8988T (cell line): Measurements from ENCODE around the gene MAP3K12.
A peak's percentile ranks its signal among the peaks of the same experiment; 100 is the strongest.

ENCODE experiments used
- DNase-seq: peaks from one replicate; pipeline ENCODE4 v3.0.0; 2011

Gene MAP3K12

DNA sequence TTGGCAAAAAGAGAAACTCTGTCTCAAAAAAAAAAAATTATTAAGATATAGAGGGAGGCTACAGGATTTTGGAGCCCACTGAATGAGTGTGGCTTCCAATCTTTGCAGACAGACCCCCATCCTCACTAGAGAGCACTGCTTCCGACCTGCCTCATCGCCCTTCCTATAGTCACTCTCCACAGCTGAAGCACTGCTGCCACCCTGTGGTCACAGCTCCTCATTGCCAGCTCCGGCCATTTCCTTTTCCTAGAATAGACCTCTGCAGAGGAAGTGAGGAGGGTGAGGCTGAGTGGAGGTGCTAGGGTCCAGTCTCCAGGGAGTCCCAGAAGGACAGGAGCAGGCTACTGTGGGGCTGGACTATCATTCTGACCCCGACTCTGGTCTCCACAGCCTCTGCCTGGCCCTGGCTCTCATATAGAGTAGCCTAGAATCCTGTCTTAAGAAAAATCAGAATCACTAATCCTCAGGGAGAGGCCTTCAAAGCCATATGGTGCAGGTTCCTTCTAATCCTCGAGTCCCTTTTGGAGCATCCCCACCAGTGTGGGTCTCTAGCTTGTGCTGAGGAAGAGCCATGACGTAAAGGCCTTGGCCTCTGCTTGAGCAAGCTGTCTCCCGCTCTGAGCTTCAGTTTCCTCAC, 9.4 kb upstream of the MAP3K12 start:
- peak; percentile 73 for DNase-seq

DNA sequence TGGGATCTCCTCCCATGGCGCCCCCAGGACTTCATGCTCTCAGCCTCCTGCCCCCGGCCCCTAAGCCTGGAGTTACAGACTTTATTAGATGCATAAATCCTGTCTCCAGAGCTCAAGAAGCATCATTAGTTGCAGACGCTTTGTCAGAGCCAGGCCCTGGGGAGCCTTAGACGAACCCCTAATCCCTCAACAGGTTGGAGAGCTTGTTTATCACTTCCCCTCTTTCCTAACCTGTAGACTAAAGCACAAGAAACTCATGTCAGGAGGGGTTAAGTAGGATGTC, 8.3 kb upstream of the MAP3K12 start:
- no peak for DNase-seq

DNA sequence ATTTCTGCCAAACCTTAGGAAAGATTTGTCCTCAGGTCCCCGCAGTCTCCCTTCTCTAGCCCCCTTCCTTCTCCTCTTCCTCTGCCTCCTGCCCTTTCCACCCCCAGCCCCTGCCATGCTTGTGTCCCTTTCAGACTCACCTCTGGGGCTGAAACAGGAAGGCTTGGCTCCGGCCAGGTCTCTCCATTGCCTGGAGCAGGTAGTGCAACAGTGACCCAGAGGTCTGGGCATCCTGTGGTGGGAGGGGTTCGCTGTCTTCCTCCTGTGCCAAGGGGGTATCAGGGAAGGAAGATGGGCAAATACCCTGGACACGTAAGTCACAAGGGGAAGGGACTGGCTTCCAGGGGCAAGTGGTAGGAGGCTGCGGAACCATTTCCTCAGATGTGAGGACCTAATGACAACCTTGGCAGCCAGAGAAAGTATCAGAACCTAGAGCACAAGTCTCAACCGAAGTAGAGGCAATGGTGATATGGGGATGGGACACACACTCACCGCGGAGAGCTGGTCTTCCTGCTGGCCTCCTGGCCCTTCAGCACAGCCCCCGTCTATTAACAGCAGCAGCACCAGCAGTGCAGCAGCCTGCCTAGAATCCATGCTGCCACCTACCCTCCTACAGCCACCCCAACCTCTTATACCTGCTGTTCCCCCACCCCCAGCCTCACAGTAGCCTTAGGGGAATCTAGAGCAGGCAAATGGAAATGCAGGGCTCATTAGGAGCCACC, 7.8 kb upstream of the MAP3K12 start, which contains the start of gene NPFF:
NPFF (minus strand) TSS at position 604 of the 722 bp plus-strand sequence; CDS start at position 594, 10 bp downstream.
- no peak for DNase-seq

DNA sequence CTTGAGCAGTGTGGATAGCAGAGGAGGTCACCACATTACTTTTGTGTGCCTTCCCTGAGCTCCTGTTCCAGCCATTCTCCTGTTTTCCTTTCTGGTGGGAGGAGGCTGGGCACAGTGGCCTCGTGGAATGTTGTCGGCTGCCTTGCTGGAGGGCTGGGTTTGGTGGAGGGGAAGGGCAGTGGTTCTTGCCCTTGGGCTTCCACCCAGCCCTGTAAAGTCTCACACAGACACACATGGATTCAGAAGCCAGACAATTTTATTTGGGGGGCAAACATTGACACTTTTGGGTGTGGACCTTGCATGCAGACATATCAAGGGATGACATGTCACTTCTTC, 7.2 kb upstream of the MAP3K12 start:
- DNase-seq: no peak

DNA sequence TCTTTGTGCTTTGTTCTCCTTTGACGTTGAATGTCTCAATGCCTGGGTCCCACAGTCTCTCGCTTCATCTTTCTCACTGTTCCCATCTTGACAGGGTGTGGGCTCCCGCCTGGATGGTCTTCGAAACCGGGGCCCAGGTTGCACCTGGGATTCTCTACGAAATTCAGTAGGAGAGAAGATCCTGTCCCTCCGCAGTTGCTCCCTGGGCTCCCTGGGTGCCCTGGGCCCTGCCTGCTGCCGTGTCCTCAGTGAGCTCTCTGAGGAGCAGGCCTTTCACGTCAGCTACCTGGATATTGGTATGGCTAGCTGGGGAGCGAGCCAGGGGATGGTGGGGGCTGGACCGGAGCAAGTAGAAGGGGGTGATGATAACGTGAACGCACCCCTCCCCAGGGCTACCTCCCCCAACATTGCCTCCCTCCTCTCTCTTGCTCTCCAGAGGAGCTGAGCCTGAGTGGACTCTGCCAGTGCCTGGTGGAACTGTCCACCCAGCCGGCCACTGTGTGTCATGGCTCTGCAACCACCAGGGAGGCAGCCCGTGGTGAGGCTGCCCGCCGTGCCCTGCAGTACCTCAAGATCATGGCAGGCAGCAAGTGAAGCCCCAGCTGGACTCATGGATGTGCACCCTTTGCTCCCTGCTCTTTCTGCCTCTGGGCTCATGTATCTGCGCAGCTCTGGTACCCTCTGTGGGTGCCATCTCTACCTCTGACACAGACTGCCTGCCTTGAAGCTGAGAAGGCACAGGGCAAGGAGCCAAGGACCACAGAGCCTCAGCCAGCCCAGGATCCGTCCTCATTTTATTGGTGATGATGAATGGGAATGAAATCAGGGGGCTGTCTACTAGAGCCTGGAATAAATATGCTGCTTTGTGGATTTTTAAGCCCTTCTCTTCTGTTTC, 6.5 kb upstream of the MAP3K12 start:
- DNase-seq: no peak

DNA sequence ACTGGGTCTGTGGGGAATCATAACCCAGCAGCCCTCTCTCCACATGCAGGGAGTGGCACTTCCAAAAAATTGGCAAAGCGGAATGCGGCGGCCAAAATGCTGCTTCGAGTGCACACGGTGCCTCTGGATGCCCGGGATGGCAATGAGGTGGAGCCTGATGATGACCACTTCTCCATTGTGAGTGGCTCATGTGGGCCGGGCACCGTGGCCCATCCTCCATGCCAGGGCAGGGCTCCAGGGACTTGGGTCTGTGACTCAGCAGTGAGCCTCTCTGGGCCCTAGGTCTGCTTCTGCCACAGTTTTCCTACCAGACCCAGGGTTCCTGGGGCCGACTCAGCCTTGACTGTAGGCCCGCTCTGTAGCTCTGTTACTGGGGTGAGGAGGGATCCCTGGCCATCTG, 5.8 kb upstream of the MAP3K12 start:
- no peak for DNase-seq

DNA sequence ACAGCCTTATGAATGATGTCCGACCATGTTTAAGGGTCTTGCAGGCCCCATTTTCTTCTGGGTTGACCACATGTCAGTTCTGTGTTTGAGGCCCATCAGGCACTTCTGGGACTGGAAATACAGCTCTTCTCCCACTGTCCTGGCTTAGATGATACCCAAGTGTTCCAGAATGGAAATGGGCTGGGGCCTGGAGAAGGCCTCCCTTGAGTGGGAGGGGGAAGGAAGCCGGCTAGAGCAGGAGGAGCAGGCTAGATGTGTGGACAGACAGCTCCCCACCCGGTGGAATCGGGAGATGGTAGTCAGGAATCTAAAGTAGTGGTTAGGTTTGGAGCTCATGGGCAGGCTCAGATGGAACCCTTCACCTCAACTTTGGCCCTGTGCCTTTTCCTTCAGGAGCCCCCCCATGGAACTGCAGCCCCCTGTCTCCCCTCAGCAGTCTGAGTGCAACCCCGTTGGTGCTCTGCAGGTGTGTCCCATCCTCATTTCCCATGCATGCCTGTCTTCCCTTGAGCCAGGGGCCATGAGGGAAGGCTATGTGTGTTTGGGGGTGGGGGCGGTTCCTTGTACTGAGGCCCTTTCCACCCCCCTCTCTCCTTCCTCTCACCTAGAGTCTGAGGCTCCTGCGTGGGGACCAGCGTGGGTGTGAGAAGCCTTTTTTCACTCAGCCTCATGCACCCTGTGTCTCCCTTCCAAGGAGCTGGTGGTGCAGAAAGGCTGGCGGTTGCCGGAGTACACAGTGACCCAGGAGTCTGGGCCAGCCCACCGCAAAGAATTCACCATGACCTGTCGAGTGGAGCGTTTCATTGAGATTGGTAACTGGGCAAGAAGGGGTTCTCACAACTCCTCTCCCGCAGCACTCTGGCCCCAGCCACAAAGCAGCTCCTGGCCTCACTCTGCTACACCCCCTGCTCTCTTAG, 5.0 kb upstream of the MAP3K12 start:
- DNase-seq: no peak

DNA sequence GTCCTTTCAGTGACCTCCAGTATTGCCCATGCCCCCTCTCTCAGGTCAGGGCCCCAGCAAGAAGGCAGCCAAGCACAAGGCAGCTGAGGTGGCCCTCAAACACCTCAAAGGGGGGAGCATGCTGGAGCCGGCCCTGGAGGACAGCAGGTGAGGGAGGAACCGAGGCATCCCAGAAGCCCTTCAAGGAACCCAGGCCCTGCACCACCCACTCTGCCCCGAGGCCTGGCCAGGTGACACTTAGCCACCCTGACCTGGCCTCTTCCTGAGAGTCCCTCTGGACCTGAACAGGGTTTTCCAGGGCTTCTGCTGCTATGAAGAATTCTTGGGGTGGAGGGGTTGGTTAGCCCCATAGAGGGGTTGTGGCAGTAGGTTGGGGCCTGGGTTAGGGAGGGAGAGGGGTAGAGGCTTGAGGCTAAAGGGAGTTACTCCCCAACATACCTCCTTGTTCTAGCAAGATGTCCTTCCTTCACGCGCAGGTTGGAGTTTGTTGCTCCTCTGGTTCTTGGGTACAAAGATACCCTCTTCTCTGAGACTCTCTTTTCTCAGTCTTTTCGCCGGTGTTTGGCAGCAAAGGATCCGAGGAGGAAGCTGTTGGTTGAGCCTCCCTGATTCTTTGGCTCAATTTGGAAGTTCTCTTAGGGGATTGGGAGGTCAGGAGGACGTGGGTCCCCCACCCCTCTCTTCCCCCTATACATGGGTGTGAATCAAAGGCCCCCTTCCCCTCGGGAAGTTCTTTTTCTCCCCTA, 3.9 kb upstream of the MAP3K12 start:
- DNase-seq: no peak

DNA sequence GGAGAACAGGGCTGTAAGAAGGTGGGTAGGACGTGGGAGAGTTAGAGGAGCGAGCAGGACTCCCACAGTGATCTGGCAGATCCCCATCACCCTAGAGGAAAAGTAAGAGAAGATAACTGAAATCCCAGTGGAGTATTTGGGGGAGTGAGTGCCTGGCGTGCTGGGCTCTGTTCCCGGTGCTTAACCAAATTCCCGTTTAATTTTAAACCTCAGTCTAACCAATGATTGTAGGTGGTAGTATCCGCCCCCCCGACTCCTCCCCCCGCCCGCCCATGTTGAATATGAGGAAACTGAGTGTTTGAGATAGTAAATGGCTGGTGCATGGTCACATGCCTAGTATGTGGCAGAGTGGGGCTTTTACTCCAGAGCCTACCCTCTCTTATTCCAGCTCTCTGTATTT, 3.1 kb upstream of the MAP3K12 start:
- DNase-seq: no peak

DNA sequence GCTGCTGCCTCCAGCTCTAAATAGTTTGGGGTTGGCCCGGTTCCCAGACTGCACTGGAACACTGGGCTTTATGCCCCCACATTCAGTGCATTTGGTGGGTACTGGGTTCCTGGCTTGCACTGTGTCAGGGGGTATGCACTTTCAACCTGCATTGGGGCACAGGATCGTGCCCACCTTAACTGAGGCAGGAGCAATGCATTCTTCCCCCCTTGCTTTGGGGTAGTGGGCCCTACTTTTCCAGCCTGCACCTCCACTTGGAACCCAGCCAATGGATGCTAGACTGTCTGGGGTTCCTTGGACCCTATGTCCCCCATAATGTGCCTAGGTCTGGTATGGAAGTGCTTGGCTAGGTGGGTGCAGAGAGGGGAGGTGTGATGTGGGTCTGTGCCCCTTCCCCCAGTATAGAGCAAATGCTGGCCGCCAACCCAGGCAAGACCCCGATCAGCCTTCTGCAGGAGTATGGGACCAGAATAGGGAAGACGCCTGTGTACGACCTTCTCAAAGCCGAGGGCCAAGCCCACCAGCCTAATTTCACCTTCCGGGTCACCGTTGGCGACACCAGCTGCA, 2.4 kb upstream of the MAP3K12 start:
- DNase-seq: no peak

DNA sequence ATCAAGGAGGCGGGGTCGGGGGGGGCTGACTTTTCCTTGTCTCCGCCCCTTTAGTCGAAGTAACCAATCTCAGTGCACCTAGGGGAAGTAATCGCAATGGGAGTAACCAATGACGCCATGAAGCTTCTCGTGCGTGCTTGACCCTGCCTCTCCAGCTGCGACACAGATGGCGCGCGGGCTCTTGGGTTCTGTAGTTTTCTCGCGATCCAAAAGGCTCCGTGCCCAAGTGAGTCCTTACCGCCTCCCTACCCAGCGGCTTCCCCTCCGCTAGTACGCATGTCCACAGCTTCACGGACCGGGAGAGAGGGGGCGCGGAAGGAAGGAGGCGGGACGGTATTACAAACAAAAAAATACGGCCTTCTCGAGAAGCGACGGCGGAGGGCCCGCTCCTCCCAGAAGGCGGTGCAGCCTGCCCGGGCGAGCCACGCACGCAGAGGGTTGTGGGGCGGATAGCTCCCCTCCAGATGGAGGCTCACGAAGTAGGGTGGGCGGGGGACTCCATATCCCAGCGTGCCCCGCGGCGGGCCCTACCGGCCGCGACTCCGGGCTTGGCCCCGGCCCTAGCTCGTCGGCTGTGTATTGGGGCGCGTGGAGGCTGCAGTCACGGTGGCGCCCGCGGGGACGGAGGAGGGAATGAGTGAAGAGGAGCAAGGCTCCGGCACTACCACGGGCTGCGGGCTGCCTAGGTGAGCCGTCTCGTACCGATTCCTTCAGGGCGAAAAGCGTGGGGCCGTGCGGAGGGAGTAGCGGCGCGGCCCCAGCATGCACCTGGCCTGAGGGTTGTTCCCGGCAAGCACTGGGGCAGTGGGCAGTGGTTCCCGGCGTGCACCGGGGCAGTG, 1.7 kb upstream of the MAP3K12 start, which contains the start of gene TARBP2:
TARBP2 (plus strand) TSS at position 508 of the 839 bp plus-strand sequence; CDS start at position 634, 126 bp downstream.
- DNase-seq: peak; percentile 93

DNA sequence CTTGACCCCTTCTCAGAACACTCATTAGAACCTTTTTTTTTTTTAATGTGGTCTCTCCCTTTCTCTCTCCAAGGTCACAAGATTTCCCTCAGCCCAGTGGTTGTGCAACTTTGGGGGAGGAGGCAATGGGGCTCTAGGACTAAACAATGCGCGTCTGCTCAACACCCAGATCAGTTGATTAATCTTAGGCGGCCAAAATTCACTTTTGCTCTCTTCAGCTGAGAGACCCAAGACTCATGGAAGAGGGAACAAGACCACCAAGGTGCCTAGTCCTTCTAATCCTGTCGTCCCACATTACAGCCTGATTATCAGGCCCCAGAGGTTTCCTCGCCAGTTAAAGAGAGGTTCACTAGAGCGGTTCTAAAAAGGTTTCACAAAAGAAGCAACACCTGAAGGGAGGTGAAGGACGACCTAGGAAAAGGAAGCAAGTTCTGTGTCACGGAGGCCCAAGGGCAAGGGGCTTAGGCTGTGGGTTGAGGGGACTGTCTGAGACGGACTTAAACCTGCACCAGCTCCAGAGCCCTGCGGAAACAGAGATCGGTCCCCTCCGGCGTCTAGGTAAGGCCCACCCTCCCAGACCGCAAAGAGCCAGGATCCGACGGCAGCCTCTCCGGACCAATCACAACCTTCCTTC, 1.0 kb upstream of the MAP3K12 start:
- DNase-seq: no peak

DNA sequence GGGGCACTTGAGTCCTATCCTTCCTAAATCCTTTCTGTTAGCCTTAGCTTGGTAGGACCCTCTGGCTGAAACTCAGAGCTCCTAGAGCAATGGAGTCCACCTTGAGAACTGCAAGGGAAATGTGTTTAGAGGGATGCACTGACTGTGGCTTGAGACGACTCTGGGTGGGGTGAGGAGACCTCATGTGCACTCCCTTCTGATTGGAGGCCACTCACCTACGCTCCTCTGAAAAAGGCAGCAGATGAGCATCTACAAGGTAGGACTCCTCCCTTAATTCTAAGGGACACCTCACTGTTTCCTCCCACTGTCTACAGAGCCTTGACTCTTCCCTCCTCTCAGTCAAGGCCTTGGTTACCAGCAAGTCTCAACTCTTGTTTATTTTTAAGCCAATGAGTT, 1.0 kb downstream of the MAP3K12 start:
- no peak for DNase-seq

DNA sequence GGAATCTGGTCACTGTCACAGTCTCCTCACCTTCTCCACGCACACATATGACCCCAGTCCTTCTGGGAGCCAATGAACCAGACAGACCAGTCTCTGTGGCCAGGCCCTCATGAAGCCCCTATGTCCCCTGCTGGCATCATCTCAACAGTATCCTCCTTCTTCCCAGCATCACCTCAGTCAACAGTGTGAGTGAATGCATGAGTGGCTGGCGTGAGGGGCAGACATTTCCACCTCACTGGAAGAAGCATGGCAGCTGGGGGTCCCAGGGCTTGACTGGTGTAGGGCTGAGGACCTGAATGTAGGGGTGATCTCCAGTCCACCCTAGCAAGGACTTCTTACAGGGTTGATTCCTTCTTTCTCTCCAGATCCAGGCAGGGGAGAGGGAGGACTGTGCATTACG, 1.8 kb downstream of the MAP3K12 start:
- no peak for DNase-seq

DNA sequence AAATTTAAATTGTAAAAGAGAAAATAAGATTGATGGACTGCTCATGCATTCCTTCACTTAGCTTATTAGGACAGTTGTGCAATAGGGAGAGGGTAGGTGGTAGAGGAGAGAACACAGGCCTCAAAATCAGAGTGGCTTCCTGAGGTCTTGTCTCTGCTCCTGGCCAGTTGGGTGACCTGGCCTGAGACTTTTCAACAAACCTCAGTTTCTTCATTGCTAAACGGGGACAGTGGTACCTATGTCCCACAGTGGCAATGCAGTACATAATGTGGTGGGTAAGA, 2.6 kb downstream of the MAP3K12 start:
- no peak for DNase-seq

DNA sequence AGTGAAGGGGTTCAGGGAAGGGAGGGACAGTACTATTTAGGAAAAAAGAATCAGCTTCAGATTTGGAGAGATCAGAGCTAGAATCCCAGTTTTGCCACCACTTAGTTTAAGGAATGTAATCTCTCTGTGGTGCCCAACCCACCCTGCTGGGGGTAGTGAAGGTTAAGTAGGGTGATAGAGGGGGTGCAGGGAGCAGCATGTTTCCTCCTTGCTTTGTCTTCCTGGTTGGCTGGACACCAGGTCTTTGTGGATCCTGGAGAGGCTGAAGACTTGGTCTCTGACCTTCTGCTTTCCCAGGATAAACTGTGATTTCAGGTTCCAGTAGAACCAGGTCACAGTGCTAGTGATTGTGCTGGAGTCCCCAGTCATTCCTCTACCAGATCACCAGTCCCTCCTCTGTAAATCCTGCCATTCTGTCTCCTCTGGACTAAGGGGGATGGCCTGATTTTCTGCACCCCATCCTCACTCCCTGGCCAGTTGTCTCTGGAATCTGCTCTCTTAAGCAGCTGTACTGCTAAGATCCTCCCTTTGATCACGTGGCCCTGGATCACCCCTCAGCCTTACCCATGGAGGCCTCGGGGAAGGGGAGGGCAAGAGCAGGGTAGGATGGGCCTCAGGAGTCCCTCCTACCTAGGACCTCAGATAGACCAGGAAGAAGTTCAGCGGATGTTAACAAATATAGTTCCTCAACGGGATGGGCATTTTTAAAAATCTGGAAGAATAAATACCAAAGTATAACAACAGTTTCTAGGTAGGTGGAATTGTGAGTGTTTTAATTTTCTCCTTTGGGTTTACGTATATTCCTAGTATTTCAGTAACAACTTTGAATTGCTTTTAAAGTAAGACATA, 3.1 kb downstream of the MAP3K12 start:
- DNase-seq: no peak

DNA sequence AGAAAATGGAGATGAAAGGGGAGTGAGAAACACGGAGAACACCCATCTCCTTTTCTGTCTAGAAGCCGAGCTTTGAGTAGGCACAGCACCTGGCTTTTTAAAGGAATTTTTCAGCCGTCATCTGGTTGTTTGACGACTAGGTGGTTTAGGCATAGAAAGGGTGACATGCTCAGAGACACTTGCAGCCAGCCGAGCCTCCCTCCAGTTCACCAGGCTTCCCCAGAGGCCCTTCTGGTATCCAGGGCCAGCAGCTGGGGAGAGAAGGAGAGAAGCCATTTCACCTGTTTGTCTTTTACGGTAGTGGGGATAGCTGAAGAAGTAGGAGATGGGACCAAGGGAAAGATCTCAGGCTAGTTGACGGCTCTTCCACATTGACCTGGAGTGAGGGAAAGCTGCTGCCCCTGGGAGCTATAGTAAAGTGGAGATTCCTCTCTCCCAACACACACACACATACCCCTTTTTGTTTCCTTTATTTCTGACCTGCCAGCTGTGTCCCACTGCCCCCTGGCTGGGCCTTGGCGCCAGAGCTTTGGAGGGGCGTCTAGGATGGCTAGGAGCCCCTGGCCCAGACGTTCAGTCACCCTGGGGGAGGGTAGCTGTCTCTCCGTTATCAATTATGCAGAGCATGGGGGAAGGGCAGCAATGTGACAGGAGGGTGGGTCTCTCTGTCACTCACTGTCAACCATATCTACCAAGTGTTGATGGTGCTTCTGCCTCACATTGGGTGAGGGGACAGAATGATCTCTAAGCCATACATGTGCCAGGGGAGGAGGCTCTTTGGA, 5.5 kb downstream of the MAP3K12 start:
- no peak for DNase-seq

DNA sequence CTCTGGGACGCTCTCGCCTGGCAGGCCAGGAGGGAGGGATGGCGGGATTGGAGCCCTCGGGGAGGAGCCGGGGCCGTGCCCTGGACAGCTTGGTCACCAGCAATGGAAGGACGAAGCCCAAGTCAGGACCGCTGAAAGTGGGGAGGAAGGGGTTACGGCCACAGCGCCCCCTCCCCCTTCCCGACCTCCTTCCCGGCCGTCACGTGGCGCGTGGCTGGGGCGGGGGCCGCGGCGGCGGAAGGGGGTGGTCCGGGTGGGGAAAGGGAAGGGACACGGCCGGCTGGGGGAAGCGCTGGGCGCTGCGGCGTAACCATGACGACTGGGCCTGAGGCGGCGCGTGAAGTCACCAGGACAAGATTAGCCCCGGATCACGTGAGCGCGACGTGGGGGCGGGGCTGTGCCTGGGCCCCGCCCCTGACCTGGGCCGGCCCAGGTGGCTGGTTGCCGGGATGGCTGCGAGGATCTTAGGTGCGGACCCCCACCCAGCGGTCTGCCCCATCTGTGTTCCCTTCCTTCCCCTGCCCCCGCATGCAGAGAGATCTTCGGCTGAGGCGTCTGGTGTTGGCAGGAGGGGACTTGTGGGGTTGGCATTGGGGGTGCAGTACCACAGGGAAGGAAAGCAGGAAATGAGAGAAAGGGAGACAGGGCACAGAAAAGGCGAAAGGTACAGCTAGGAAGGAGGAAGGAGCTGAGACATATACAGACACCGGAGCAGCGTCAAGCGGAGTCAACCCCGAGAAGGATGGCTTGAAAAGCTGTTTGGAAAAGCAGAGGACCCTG, 6.2 kb downstream of the MAP3K12 start:
- DNase-seq: peak; percentile 67
